ENCODE results near the gene AP2A2.

DNA sequence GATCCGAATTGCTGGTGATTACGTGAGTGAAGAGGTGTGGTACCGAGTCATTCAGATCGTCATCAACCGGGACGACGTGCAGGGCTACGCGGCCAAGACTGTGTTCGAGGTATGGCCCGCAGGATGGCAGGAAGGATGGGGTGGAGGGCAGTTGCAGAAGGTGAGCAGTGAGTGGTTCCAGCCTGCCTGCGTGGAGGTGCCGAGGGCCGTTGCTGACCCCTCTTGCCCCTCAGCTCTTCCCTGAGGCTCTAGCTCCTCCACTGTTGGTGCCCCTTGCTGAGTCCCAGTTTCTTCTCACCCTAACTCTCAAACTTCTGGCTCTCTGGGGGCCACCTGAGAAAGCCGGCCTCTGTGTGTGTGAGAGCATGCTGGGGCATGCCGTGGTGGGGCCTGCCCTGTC, 66.9 kb downstream of the AP2A2 start:
- no peak for TF ChIP-seq NFIC (IDR thresholded peaks at IDR 0.05)
- TF ChIP-seq, protein P1, sequence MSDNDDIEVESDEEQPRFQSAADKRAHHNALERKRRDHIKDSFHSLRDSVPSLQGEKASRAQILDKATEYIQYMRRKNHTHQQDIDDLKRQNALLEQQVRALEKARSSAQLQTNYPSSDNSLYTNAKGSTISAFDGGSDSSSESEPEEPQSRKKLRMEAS (IDR thresholded peaks at IDR 0.05), result no peak
- TF ChIP-seq EP300 (IDR thresholded peaks at IDR 0.05; ENCODE audit: borderline replicate concordance), result no peak
- TF ChIP-seq, protein P2, sequence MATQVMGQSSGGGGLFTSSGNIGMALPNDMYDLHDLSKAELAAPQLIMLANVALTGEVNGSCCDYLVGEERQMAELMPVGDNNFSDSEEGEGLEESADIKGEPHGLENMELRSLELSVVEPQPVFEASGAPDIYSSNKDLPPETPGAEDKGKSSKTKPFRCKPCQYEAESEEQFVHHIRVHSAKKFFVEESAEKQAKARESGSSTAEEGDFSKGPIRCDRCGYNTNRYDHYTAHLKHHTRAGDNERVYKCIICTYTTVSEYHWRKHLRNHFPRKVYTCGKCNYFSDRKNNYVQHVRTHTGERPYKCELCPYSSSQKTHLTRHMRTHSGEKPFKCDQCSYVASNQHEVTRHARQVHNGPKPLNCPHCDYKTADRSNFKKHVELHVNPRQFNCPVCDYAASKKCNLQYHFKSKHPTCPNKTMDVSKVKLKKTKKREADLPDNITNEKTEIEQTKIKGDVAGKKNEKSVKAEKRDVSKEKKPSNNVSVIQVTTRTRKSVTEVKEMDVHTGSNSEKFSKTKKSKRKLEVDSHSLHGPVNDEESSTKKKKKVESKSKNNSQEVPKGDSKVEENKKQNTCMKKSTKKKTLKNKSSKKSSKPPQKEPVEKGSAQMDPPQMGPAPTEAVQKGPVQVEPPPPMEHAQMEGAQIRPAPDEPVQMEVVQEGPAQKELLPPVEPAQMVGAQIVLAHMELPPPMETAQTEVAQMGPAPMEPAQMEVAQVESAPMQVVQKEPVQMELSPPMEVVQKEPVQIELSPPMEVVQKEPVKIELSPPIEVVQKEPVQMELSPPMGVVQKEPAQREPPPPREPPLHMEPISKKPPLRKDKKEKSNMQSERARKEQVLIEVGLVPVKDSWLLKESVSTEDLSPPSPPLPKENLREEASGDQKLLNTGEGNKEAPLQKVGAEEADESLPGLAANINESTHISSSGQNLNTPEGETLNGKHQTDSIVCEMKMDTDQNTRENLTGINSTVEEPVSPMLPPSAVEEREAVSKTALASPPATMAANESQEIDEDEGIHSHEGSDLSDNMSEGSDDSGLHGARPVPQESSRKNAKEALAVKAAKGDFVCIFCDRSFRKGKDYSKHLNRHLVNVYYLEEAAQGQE (IDR thresholded peaks at IDR 0.05; ENCODE audit: low read depth), result no peak
- TF ChIP-seq, protein P3, sequence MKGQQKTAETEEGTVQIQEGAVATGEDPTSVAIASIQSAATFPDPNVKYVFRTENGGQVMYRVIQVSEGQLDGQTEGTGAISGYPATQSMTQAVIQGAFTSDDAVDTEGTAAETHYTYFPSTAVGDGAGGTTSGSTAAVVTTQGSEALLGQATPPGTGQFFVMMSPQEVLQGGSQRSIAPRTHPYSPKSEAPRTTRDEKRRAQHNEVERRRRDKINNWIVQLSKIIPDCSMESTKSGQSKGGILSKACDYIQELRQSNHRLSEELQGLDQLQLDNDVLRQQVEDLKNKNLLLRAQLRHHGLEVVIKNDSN (IDR thresholded peaks at IDR 0.05), result no peak
- TF ChIP-seq FOXM1 (IDR thresholded peaks at IDR 0.05; ENCODE audit: borderline replicate concordance, low read depth), result no peak
- no peak for TF ChIP-seq TAF1 (IDR thresholded peaks at IDR 0.05; ENCODE audit: low read depth)
- no peak for TF ChIP-seq YY1 (IDR thresholded peaks at IDR 0.05; ENCODE audit: low read depth)
- no peak for TF ChIP-seq TEAD4 (IDR thresholded peaks at IDR 0.05)
- TF ChIP-seq CREB1 (IDR thresholded peaks at IDR 0.05; ENCODE audit: low read depth), result no peak
- no peak for TF ChIP-seq RAD21 (IDR thresholded peaks at IDR 0.05; ENCODE audit: low read depth)
- no peak for TF ChIP-seq EGR1 (IDR thresholded peaks at IDR 0.05)
